Transverse colon (tissue), 4 donors: ENCODE data around the gene RERE. TPM values are rescaled to one million over a fixed set of nuclear protein-coding genes. Genes with fewer than 3 reads are reported as not detected.
A peak's percentile ranks its signal among the peaks of the same experiment; 100 is the strongest.

ENCODE experiments used
- DNase-seq: peaks from one replicate; pipeline ENCODE4 v3.0.0-alpha.2; 2019
- H3K27ac ChIP-seq, 4 donors: fragments of 200-600 bp; sonication (generic); 2 replicates each; pipeline ENCODE4 v1.5.1; 2016 to 2018; ENCODE audit warnings: inconsistent platforms in 4 of 4
- H3K27me3 ChIP-seq: fragments of 200-600 bp; sonication (generic); 2 replicates; pipeline ENCODE4 v1.5.1; 2017; ENCODE audit warnings: inconsistent platforms
- H3K36me3 ChIP-seq, 4 donors: fragments of 200-600 bp; sonication (generic); 2 replicates each; pipeline ENCODE4 v1.5.1; 2017 to 2019; ENCODE audit warnings: inconsistent platforms in 4 of 4
- H3K4me1 ChIP-seq, 4 donors: fragments of 200-600 bp; sonication (generic); 2 replicates each; pipeline ENCODE4 v1.5.1; 2017 to 2020; ENCODE audit warnings: inconsistent platforms in 4 of 4
- H3K4me3 ChIP-seq, 4 donors: fragments of 200-600 bp; sonication (generic); 1 replicate in 1 of 4; 2 replicates in 3 of 4; pipeline versions ENCODE4 v1.5.1 to v1.6.1; 2017 to 2019; ENCODE audit warnings: inconsistent platforms in 4 of 4
- H3K9me3 ChIP-seq, 2 donors: fragments of 200-600 bp; sonication (generic); 2 replicates each; pipeline ENCODE4 v1.5.1; 2017 to 2019; ENCODE audit warnings: inconsistent platforms in 2 of 2
- EP300 ChIP-seq: sonication (generic); formaldehyde crosslinking; IDR thresholded peaks from one replicate; pipeline ENCODE4 v1.6.1; 2017; ENCODE audit warnings: antibody characterized with exemption, low read depth
- POLR2A ChIP-seq: fragments of 450-650 bp; IDR thresholded peaks from one replicate; pipeline ENCODE4 v1.6.1; 2016; ENCODE audit warnings: antibody characterized with exemption, mild to moderate bottlenecking, moderate library complexity
- POLR2AphosphoS5 ChIP-seq, 3 donors: sonication (generic); formaldehyde crosslinking; IDR thresholded peaks; one replicate each; pipeline ENCODE4 v1.6.1; 2016; ENCODE audit warnings: antibody characterized with exemption in 3 of 3
- WGBS, 2 donors: methylation state at CpG; one replicate each; pipeline ENCODE4 v1.1.5; 2018; ENCODE audit warnings: low coverage in 1 of 2; 5-methylcytosine and 5-hydroxymethylcytosine counted together
- in situ Hi-C, 4 donors: fragments of 200-750 bp; cut with MboI; loops; one replicate each; pipeline versions ENCODE4 v1.15.0 to v1.15.1; 2017; ENCODE audit warnings: low sequenced_read_pairs in 3 of 4, low pct_ligation_motif_present in 1 of 4, low pct_unique_long_range_greater_than_20kb in 1 of 4
- intact Hi-C: fragments of 100-400 bp; cut with DNase I; formaldehyde crosslinking; loops from one replicate; pipeline ENCODE4 v1.15.1; 2023; ENCODE audit warnings: low total_unique reads
- total RNA-seq, 4 donors: library from RNA; depleted of rRNA; stranded (reverse); fragments of >200 nt; gene quantifications; one replicate each; pipeline ENCODE4 v1.1.0, GENCODE V29; 2016
- TF ChIP-seq, protein P1 (sequence below), 5 experiments: fragments of 200-600 bp in 3 of 5; fragments of 450-650 bp in 2 of 5; sonication (generic) in 3 of 5; IDR thresholded peaks; 1 replicate in 2 of 5; 2 replicates in 3 of 5; pipeline ENCODE4 v1.5.1; 2016 to 2017; ENCODE audit warnings: antibody characterized with exemption in 5 of 5, inconsistent platforms in 3 of 5, mild to moderate bottlenecking in 2 of 5, moderate library complexity in 1 of 5

The RERE gene
- total RNA-seq, 4 donors from 2014 or later: 80.3 to 657 (median 105) TPM

DNA sequence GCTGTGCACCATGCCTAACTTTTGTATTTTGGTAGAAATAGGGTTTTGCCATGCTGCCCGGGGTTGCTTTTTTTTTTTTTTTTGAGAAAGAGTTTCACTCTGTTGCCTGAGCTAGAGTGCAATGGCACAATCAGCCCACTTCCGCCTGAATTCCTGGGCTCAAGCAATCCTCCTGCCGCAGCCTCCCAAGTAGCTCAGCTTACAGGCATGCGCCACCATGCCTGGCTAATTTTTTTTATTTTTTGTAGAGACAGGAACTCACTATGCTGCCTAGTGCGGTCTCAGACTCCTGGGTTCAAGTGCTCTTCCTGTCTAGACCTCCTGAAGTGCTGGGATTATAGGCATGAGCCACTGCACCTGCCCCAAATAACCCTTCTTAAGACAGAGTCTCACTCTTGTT, 346.0 kb downstream of the RERE start:
- no peak for TF ChIP-seq POLR2A
- no peak for TF ChIP-seq POLR2AphosphoS5 (IDR thresholded peaks at IDR 0.05)
- TF ChIP-seq, protein P1, sequence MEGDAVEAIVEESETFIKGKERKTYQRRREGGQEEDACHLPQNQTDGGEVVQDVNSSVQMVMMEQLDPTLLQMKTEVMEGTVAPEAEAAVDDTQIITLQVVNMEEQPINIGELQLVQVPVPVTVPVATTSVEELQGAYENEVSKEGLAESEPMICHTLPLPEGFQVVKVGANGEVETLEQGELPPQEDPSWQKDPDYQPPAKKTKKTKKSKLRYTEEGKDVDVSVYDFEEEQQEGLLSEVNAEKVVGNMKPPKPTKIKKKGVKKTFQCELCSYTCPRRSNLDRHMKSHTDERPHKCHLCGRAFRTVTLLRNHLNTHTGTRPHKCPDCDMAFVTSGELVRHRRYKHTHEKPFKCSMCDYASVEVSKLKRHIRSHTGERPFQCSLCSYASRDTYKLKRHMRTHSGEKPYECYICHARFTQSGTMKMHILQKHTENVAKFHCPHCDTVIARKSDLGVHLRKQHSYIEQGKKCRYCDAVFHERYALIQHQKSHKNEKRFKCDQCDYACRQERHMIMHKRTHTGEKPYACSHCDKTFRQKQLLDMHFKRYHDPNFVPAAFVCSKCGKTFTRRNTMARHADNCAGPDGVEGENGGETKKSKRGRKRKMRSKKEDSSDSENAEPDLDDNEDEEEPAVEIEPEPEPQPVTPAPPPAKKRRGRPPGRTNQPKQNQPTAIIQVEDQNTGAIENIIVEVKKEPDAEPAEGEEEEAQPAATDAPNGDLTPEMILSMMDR (IDR thresholded peaks at IDR 0.05): no peak
- TF ChIP-seq EP300: no peak
- peaks cover 0 to 24% (median 6%) of the 10 kb centered on the region in 4 donors for H3K4me1 ChIP-seq
- in situ Hi-C loops: no loop called here

DNA sequence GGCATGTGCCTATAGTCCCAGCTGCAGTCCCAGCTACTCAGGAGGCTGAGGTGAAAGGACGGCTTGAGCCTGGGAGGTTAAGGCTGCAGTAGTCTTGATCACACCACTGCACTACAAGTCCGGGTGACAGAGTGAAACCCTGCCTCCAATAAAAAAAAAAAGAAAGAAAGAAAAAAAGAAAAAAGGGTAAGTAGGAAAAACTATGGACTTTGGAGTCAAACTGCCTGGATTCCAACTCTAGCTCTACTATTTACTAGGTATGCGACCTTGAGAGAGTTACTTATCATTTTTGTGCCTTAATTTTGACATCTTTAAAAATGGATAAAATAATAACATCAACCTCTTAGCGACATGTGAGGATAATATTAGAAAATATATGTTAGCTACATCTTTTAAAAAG, 348.7 kb downstream of the RERE start:
- Histone ChIP-seq H3K27me3 (no peaks in the 10 kb centered on the region), H3K4me3 (no peak overlapping the region), H3K27ac (no peak overlapping the region), H3K4me1 (peaks cover 9 to 43% (median 13%) of the 10 kb centered on the region in 4 donors), H3K36me3 (no peaks in the 10 kb centered on the region), H3K9me3 (no peaks in the 10 kb centered on the region)
- TF ChIP-seq POLR2A (no peak), EP300 (no peak), POLR2AphosphoS5 (IDR thresholded peaks at IDR 0.05) (no peak)
- TF ChIP-seq, protein P1 (IDR thresholded peaks at IDR 0.05): no peak
- intact Hi-C loops: no loop called here
- in situ Hi-C loops: no loop called here
- WGBS, 2 donors: 81 to 89% methylated on average over 4 of the region's 4 CpGs
- no peak for DNase-seq

More for the DNA sequence above, 346.0 kb downstream of the RERE start:
- Histone ChIP-seq H3K36me3 (no peaks in the 10 kb centered on the region), H3K27me3 (no peaks in the 10 kb centered on the region), H3K4me3 (no peak overlapping the region), H3K27ac (no peak overlapping the region), H3K9me3 (no peaks in the 10 kb centered on the region)
- intact Hi-C loops: no loop called here
- WGBS, 2 donors: 87 to 97% methylated on average over 3 to 5 of the region's 5 CpGs
- DNase-seq: no peak

DNA sequence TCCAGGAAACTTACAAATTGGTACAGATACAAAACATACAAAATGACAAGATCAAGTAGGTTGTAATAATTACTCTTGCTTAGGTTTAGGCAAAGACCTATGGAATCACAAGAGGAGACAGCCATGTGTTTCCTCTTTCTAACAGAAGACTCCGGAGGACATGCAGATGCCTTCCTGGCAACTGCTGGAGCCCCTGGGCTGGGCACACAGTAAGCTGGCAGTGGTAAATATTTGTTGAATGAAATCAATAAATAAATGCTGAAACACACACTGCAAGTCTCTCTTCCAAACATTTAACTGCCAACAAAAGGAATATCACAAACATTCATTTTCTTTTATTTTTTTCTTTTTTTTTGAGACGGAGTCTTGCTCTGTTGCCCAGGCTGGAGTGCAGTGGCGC, 350.1 kb downstream of the RERE start:
- no peak overlapping the region for H3K4me3 ChIP-seq
- 88 to 100% methylated on average over 2 to 3 of the region's 3 CpGs for WGBS, 2 donors
- H3K9me3 ChIP-seq: no peaks in the 10 kb centered on the region
- TF ChIP-seq EP300 (no peak), POLR2AphosphoS5 (IDR thresholded peaks at IDR 0.05) (no peak), POLR2A (no peak)
- TF ChIP-seq, protein P1 (IDR thresholded peaks at IDR 0.05): no peak
- peaks cover 23 to 49% (median 26%) of the 10 kb centered on the region in 4 donors for H3K4me1 ChIP-seq
- in situ Hi-C loops (no loop called here), intact Hi-C loops (no loop called here)
- no peak overlapping the region for H3K27ac ChIP-seq
- H3K36me3 ChIP-seq: no peaks in the 10 kb centered on the region
- no peaks in the 10 kb centered on the region for H3K27me3 ChIP-seq
- no peak for DNase-seq

DNA sequence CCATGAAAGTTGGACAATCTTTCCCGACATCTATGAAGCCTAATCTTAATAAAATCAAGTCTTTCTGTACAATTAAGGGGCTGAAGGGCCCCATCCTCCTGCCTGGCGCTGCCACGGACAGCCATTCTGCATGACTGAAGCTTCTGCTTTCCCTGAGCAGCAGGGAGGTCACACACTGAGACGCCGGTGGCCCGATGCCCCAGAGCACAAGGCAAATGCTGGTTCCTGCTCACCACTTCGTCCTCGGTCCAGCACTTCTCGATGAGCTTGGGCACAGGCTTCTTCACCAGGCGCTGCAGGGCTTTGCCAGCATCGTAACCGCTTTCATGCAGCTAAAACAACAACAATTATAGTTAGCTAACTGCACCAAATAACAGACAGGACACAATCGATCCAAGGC, 351.7 kb downstream of the RERE start:
- intact Hi-C loops: no loop called here
- in situ Hi-C loops: no loop called here

More for the DNA sequence above, 351.7 kb downstream of the RERE start:
- TF ChIP-seq EP300 (no peak), POLR2AphosphoS5 (IDR thresholded peaks at IDR 0.05) (no peak), POLR2A (no peak)
- TF ChIP-seq, protein P1 (IDR thresholded peaks at IDR 0.05): no peak
- no peak overlapping the region for H3K4me3 ChIP-seq
- no peaks in the 10 kb centered on the region for H3K27me3 ChIP-seq
- no peaks in the 10 kb centered on the region for H3K9me3 ChIP-seq
- H3K27ac ChIP-seq: peak overlapping the region; percentile 18 to 91 (median 34)
- WGBS, 2 donors: 82 to 83% methylated on average over 13 of the region's 13 CpGs
- peaks cover 24 to 63% (median 31%) of the 10 kb centered on the region in 4 donors for H3K4me1 ChIP-seq
- H3K36me3 ChIP-seq: no peaks in the 10 kb centered on the region
- no peak for DNase-seq
